K562 (cell line): ENCODE measurements around the gene NTRK3. TPM values are rescaled to one million over a fixed set of nuclear protein-coding genes. Genes with fewer than 3 reads are reported as not detected.

Source experiments
- ATAC-seq: fragments of 200-7000 bp; cut with Tn5 transposase; 3 replicates; pipeline ENCODE4 v1.9.1; 2020; ENCODE audit warnings: moderate library complexity
- BruUV-seq: library from RNA; stranded (reverse); fragments of 400-500 nt; replicated peaks from 2 replicates; lab custom pipeline; 2021; lab: Mats Ljungman, UMichigan
- CTCF ChIA-PET: fragments of 300-600 bp; formaldehyde crosslinking; extraction: SDS; loops from one replicate; lab custom pipeline; 2021; ENCODE audit warnings: low intra/inter-chr PET ratio; lab: Yijun Ruan, JAX
- POLR2A ChIA-PET: fragments of 300-600, 350-650 bp; sonication (Branson Sonifier 250); formaldehyde crosslinking; extraction: SDS; loops from one replicate; lab custom pipeline; 2021; ENCODE audit warnings: antibody characterized with exemption, inconsistent platforms; lab: Yijun Ruan, JAX
- DNase-seq, 4 experiments: peaks; one replicate each; pipeline versions ENCODE4 v3.0.0 to v3.0.0-alpha.2; 2011 to 2018; ENCODE audit warnings: low spot score in 3 of 4, mixed read lengths in 3 of 4; ENCODE audit errors: extremely low read depth in 1 of 4
- FAIRE-seq: peaks from 2 replicates; lab custom pipeline; 2011; peaks lifted over from hg19 to GRCh38; lab: Jason Lieb, UNC
- H2AFZ ChIP-seq: 2 replicates; pipeline ENCODE4 v1.6.0; 2011; ENCODE audit warnings: low read depth, low read length, control low read depth, inconsistent platforms
- H3K27ac ChIP-seq: fragments of 200-600 bp; 3 replicates; pipeline ENCODE4 v1.8.0; 2011; ENCODE audit warnings: low read depth, mild to moderate bottlenecking, control low read depth, inconsistent platforms, low read length, moderate library complexity, mixed read lengths; ENCODE audit errors: extremely low read depth
- H3K27me3 ChIP-seq, 2 experiments: fragments of 300-600 bp in 1 of 2; 2 replicates in 1 of 2; 3 replicates in 1 of 2; pipeline versions ENCODE4 v1.6.0 to v1.8.0; 2011; ENCODE audit warnings: inconsistent platforms in 2 of 2, low read length in 2 of 2, mild to moderate bottlenecking in 1 of 2, mixed read lengths in 1 of 2, moderate library complexity in 1 of 2; ENCODE audit not compliant: control insufficient read depth in 2 of 2, insufficient read depth in 2 of 2
- H3K36me3 ChIP-seq: fragments of 300-600 bp; 3 replicates; pipeline ENCODE4 v1.8.0; 2011; ENCODE audit warnings: mild to moderate bottlenecking, low read length, inconsistent platforms; ENCODE audit not compliant: control insufficient read depth, insufficient read depth
- H3K4me1 ChIP-seq, 2 experiments: fragments of 200-600 bp in 1 of 2; replicated peaks in 1 of 2; 2 replicates in 1 of 2; 3 replicates in 1 of 2; pipeline versions ENCODE4 v1.5.1 to v1.8.0; 2011; ENCODE audit warnings: inconsistent platforms in 2 of 2, low read length in 2 of 2, mild to moderate bottlenecking in 1 of 2, mixed read lengths in 1 of 2, moderate library complexity in 1 of 2; ENCODE audit not compliant: control insufficient read depth in 2 of 2, insufficient read depth in 2 of 2
- H3K4me2 ChIP-seq: 2 replicates; pipeline ENCODE4 v1.6.1; 2011; ENCODE audit warnings: low read length, control low read depth, inconsistent platforms, mixed read lengths; ENCODE audit not compliant: insufficient read depth
- H3K4me3 ChIP-seq: fragments of 200-600 bp; sonication (generic), shearing (Covaris generic); 2 replicates; pipeline ENCODE4 v1.5.1; 2016; ENCODE audit warnings: control low read depth, inconsistent platforms
- H3K79me2 ChIP-seq: fragments of 200-600 bp; 3 replicates; pipeline ENCODE4 v1.8.0; 2011; ENCODE audit warnings: low read length, inconsistent platforms; ENCODE audit not compliant: control insufficient read depth, insufficient read depth
- H3K9ac ChIP-seq, 2 experiments: 2 replicates each; pipeline versions ENCODE4 v1.6.0 to v1.6.1; 2011; ENCODE audit warnings: low read depth in 2 of 2, low read length in 2 of 2, control low read depth in 1 of 2, inconsistent platforms in 1 of 2, mild to moderate bottlenecking in 1 of 2, mixed read lengths in 1 of 2; ENCODE audit not compliant: insufficient read depth in 1 of 2
- H3K9me1 ChIP-seq: one replicate; pipeline ENCODE4 v1.6.0; 2011; ENCODE audit warnings: inconsistent platforms, mild to moderate bottlenecking, low read length, moderate library complexity; ENCODE audit not compliant: control insufficient read depth, insufficient read depth
- H3K9me3 ChIP-seq: replicated peaks from 2 replicates; pipeline ENCODE4 v1.5.1; 2011; ENCODE audit warnings: low read depth, low read length, inconsistent platforms; ENCODE audit not compliant: control insufficient read depth, insufficient read depth
- H4K20me1 ChIP-seq: replicated peaks from 2 replicates; pipeline ENCODE4 v1.6.1; 2011; ENCODE audit warnings: low read length, inconsistent platforms, mixed read lengths; ENCODE audit not compliant: control insufficient read depth, insufficient read depth
- BRF2 ChIP-seq: IDR thresholded peaks from 3 replicates; pipeline ENCODE4 v1.6.1; 2011; ENCODE audit warnings: borderline replicate concordance, mild to moderate bottlenecking; ENCODE audit not compliant: insufficient read length, insufficient read depth
- ETV6 ChIP-seq, 3 experiments: fragments of 150-350 bp in 1 of 3; sonication (generic) in 1 of 3; formaldehyde crosslinking in 1 of 3; IDR thresholded peaks; 2 replicates each; pipeline versions ENCODE4 v1.6.1 to v1.8.0; 2014 to 2022; ENCODE audit warnings: borderline replicate concordance in 2 of 3, low read depth in 2 of 3, antibody characterized with exemption in 1 of 3, low read length in 1 of 3, mild to moderate bottlenecking in 1 of 3, missing genetic modification reagents in 1 of 3
- KDM5B ChIP-seq: fragments of 200-600 bp; sonication (generic); IDR thresholded peaks from 2 replicates; pipeline ENCODE4 v1.6.1; 2012; ENCODE audit warnings: low read depth, mild to moderate bottlenecking, moderate library complexity, low read length, control low read depth, inconsistent platforms; ENCODE audit not compliant: insufficient replicate concordance
- PML ChIP-seq: IDR thresholded peaks from 2 replicates; pipeline ENCODE4 v1.6.1; 2012; ENCODE audit warnings: low read length, inconsistent platforms
- POU5F1 ChIP-seq: fragments of 150-350 bp; IDR thresholded peaks from 2 replicates; pipeline ENCODE4 v1.6.1; 2014; ENCODE audit warnings: borderline replicate concordance, low read length, low read depth, mild to moderate bottlenecking; ENCODE audit not compliant: partially characterized antibody
- RBFOX2 ChIP-seq: fragments of 200-400 bp; formaldehyde crosslinking; IDR thresholded peaks from 2 replicates; pipeline ENCODE4 v1.6.1; 2017; ENCODE audit warnings: low read depth, mild to moderate bottlenecking, low read length, moderate library complexity
- SLC30A9 ChIP-seq: fragments of 250-450 bp; sonication (Bioruptor Pico); IDR thresholded peaks from 2 replicates; pipeline ENCODE4 v1.8.0; 2022; ENCODE audit warnings: mild to moderate bottlenecking, moderate library complexity
- TFE3 ChIP-seq: fragments of 450-650 bp; formaldehyde crosslinking; IDR thresholded peaks from 2 replicates; pipeline ENCODE4 v1.4.0; 2020; ENCODE audit warnings: mild to moderate bottlenecking, mixed read lengths
- ZNF121 ChIP-seq: sonication (generic); formaldehyde crosslinking; conservative IDR thresholded peaks from 2 replicates; pipeline ENCODE4 v1.8.0; 2022; ENCODE audit warnings: missing genetic modification reagents
- ZNF785 ChIP-seq: fragments of 250-450 bp; sonication (Bioruptor Pico); IDR thresholded peaks from 2 replicates; pipeline ENCODE4 v1.4.0; 2020; ENCODE audit warnings: mild to moderate bottlenecking
- WGBS: fragments of 100-300 bp; shearing (Covaris generic); methylation state at CpG from one replicate; pipeline ENCODE4 v1.1.6; 2016; ENCODE audit warnings: low coverage, mixed read lengths; ENCODE audit not compliant: insufficient coverage; ENCODE audit errors: missing lambda C conversion rate; 5-methylcytosine and 5-hydroxymethylcytosine counted together
- in situ Hi-C: fragments of 300-500 bp; cut with MboI; formaldehyde crosslinking; loops from 4 replicates; pipeline ENCODE4 v1.15.0; 2018; ENCODE audit warnings: inconsistent platforms, mixed read lengths
- intact Hi-C: fragments of 100-400 bp; cut with micrococcal nuclease; formaldehyde crosslinking; loops from 2 replicates; pipeline ENCODE4 v1.14.2; 2022
- polyA plus RNA-seq, 8 experiments: library from polyadenylated mRNA; depleted of rRNA in 4 of 8; stranded (reverse) in 5 of 8; unstranded in 3 of 8; fragments of >200 nt; fragmentation: Nextera tagmentation in 2 of 8; fragmentation: Illumina TruSeq in 1 of 8; extraction: Ambion mirVana in 2 of 8; extraction: Trizol in 1 of 8; gene quantifications; 2 replicates each; pipeline versions ENCODE4 v1.2.1 to v1.2.3, GENCODE V29; 2011 to 2014; ENCODE audit warnings: inconsistent platforms in 1 of 8, missing spikeins in 1 of 8
- total RNA-seq, 7 experiments: library from RNA; depleted of rRNA in 6 of 7; stranded (reverse); fragments of >200 nt in 6 of 7; fragmentation: Illumina TruSeq in 2 of 7; extraction: Trizol in 2 of 7; gene quantifications; 2 replicates each; pipeline versions ENCODE4 v1.2.1 to v1.2.3, GENCODE V29; 2011 to 2021; ENCODE audit warnings: low replicate concordance in 1 of 7
- TF ChIP-seq, protein P1 (sequence below): fragments of 250-450 bp; sonication (Bioruptor Pico); IDR thresholded peaks from 2 replicates; pipeline ENCODE4 v1.5.0; 2021; ENCODE audit warnings: mild to moderate bottlenecking, moderate library complexity
- TF ChIP-seq, protein P2 (sequence below): sonication (generic); formaldehyde crosslinking; IDR thresholded peaks from 2 replicates; pipeline ENCODE4 v1.5.0; 2020; ENCODE audit warnings: missing genetic modification reagents

NTRK3 gene
- total and polyA plus RNA-seq, 9 of the 15 experiments (the other 6 are each of a cell fraction or from before 2014, with no cell fraction given), result 0.11 to 0.13 TPM; not detected in 7

GRCh38 chr15:88012233-88012632 is 244.3 kb downstream of the NTRK3 start:
- Histone ChIP-seq H3K27ac (no peak overlapping the region), H4K20me1 (no peaks in the 10 kb centered on the region; the same call in 1 of the 2 replicates), H3K9me3 (no peaks in the 10 kb centered on the region), H3K79me2 (no peaks in the 10 kb centered on the region), H3K9me1 (no peaks in the 10 kb centered on the region), H3K4me2 (no peak overlapping the region), H3K4me3 (no peak overlapping the region), H3K9ac (no peak overlapping the region), H3K27me3 (no peaks in the 10 kb centered on the region), H2AFZ (no peak overlapping the region), H3K4me1 (no peaks in the 10 kb centered on the region; a peak in 1 of 5 replicates), H3K36me3 (no peaks in the 10 kb centered on the region)
- intact Hi-C loops (no loop called here), in situ Hi-C loops (no loop called here)
- ATAC-seq, result no peak
- ChIA-PET CTCF (no interaction called here), POLR2A (no interaction called here)
- no peak for TF ChIP-seq POU5F1
- no peak for TF ChIP-seq RBFOX2
- TF ChIP-seq ZNF785, result no peak
- TF ChIP-seq TFE3 (CRISPR knock-in tag), result no peak
- no peak for TF ChIP-seq PML
- TF ChIP-seq, protein P1, sequence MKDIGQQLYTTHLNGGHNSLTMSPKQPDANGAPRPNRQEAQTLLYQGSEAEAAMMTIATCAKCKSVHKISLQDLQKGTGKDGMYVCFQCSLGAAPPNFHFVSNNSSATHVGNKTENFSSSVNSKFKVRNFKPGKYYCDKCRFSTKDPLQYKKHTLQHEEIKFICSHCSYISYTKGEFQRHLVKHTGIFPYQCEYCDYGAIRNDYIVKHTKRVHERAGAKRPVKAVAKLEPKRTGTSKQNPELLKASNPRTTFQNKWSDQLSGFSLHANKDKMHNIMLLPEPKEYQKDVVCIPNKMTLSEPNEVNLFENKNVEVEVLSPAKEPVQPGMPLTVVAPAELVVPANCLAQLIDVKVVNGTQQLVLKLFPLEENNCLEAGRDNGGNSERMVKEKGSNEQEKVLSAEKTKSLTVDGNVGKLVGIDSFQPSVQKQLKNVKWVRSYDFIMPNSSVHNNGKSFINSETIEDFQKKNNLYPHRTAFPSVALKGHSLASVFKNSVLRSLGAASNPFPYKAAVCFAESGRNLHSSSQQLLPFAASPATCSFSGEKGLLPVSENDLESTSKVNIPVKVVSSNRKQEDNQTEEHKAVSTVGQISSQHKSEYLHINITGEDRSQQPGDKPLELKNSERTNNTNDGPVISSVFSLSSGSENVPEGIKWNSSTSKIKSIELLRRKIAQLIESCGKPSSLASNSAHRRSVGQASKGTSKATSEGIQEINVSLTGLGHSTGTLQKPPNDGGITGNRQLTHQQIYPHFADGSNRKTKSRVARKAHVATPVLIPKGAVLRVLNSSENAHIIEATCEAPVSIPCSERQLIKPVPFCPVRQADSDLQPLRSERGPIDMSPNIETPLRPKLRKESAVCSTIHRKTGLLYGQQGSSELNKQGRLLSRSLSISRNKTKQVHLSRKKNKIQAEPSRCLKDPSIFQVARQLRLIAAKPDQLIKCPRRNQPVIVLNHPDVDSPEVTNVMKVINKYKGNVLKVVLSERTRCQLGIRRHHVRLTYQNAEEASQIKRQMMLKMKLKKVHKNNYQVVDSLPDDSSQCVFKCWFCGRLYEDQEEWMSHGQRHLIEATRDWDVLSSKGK (CRISPR knock-in tag), result no peak
- TF ChIP-seq BRF2, result no peak
- no peak for TF ChIP-seq ETV6 (IDR thresholded peaks at IDR 0.05; ENCODE audit: borderline replicate concordance in 1 of 2, low read depth in 2 of 2, low read length in 1 of 2)
- TF ChIP-seq ETV6 (CRISPR knock-in tag; IDR thresholded peaks at IDR 0.05; ENCODE audit: borderline replicate concordance), result no peak
- TF ChIP-seq SLC30A9 (CRISPR knock-in tag), result no peak
- no peak for TF ChIP-seq KDM5B
- no peak for TF ChIP-seq ZNF121
- TF ChIP-seq, protein P2, sequence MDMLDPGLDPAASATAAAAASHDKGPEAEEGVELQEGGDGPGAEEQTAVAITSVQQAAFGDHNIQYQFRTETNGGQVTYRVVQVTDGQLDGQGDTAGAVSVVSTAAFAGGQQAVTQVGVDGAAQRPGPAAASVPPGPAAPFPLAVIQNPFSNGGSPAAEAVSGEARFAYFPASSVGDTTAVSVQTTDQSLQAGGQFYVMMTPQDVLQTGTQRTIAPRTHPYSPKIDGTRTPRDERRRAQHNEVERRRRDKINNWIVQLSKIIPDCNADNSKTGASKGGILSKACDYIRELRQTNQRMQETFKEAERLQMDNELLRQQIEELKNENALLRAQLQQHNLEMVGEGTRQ (CRISPR knock-in tag), result no peak
- FAIRE-seq, result no peak
- WGBS, result 3% methylated on average over 4 of the region's 4 CpGs
- BruUV-seq, result no TSS peak
- DNase-seq, result no peak
